Uterus (tissue), 4 donors: ENCODE data around the gene TMPRSS3. TPM values are rescaled to one million over a fixed set of nuclear protein-coding genes. Genes with fewer than 3 reads are reported as not detected.

Experiments
- DNase-seq, 2 donors: peaks; one replicate each; pipeline ENCODE4 v3.0.0-alpha.2; 2019 to 2020
- H3K27ac ChIP-seq, 2 donors: fragments of 200-600 bp; sonication (generic); 1 replicate in 1 of 2; 2 replicates in 1 of 2; pipeline ENCODE4 v1.5.1; 2016 to 2018
- H3K27me3 ChIP-seq, 2 donors: fragments of 200-600 bp; sonication (generic); one replicate each; pipeline ENCODE4 v1.5.1; 2018 to 2019; ENCODE audit warnings: control low read depth in 1 of 2
- H3K36me3 ChIP-seq, 2 donors: fragments of 200-600 bp; sonication (generic); one replicate each; pipeline ENCODE4 v1.5.1; 2019; ENCODE audit warnings: control low read depth in 1 of 2
- H3K4me1 ChIP-seq, 2 donors: fragments of 200-600 bp; sonication (generic); one replicate each; pipeline ENCODE4 v1.5.1; 2018 to 2019; ENCODE audit warnings: control low read depth in 1 of 2
- H3K4me3 ChIP-seq, 2 donors: fragments of 200-600 bp; sonication (generic); 1 replicate in 1 of 2; 2 replicates in 1 of 2; pipeline ENCODE4 v1.5.1; 2018 to 2019; ENCODE audit warnings: mild to moderate bottlenecking in 1 of 2
- H3K9me3 ChIP-seq, 2 donors: fragments of 200-600 bp; sonication (generic); one replicate each; pipeline ENCODE4 v1.5.1; 2019; ENCODE audit warnings: control low read depth in 1 of 2
- CTCF ChIP-seq, 4 experiments: fragments of 200-600 bp in 2 of 4; fragments of 450-650 bp in 2 of 4; sonication (generic) in 2 of 4; IDR thresholded peaks; one replicate each; pipeline ENCODE4 v1.5.1; 2016 to 2019; ENCODE audit warnings: antibody characterized with exemption in 4 of 4, mild to moderate bottlenecking in 2 of 4, moderate library complexity in 1 of 4
- POLR2A ChIP-seq, 2 donors: fragments of 450-650 bp; IDR thresholded peaks; one replicate each; pipeline ENCODE4 v1.6.1; 2016; ENCODE audit warnings: antibody characterized with exemption in 2 of 2, mild to moderate bottlenecking in 1 of 2, moderate library complexity in 1 of 2
- intact Hi-C: fragments of 100-400 bp; cut with DNase I; formaldehyde crosslinking; loops from one replicate; pipeline ENCODE4 v1.15.1; 2023; ENCODE audit warnings: low total_unique reads
- total RNA-seq, 4 donors: library from RNA; depleted of rRNA in 3 of 4; stranded (reverse); fragments of >200 nt in 3 of 4; gene quantifications; one replicate each; pipeline versions ENCODE4 v1.1.0 to v1.2.4, GENCODE V29; 2014 to 2023
- donor health status: DM: yes; HTN: yes; CAD: no.

The TMPRSS3 gene
- total RNA-seq, 4 donors from 2014 or later, result 0.18 to 4.4 TPM; not detected in 2

- Histone ChIP-seq H3K27me3 (peaks cover 0 to 5% of the 10 kb centered on the region in 2 donors), H3K36me3 (no peaks in the 10 kb centered on the region), H3K9me3 (no peaks in the 10 kb centered on the region), H3K4me1 (no peaks in the 10 kb centered on the region), H3K27ac (no peak overlapping the region), H3K4me3 (no peak overlapping the region)
- intact Hi-C loops, result no loop called here
- TF ChIP-seq POLR2A (IDR thresholded peaks at IDR 0.05) (no peak), CTCF (IDR thresholded peaks at IDR 0.05) (no peak)
- DNase-seq, result no peak
Measured at GRCh38 chr21:42414066-42414465, 18.2 kb upstream of the TMPRSS3 start.

- DNase-seq, result no peak
- Histone ChIP-seq H3K36me3 (no peaks in the 10 kb centered on the region), H3K4me3 (no peak overlapping the region), H3K27me3 (peaks cover 0 to 5% of the 10 kb centered on the region in 2 donors), H3K4me1 (no peaks in the 10 kb centered on the region), H3K9me3 (no peaks in the 10 kb centered on the region), H3K27ac (no peak overlapping the region)
- intact Hi-C loops, result no loop called here
- TF ChIP-seq CTCF (IDR thresholded peaks at IDR 0.05), result no peak
- TF ChIP-seq POLR2A (IDR thresholded peaks at IDR 0.05), result no peak
Measured at GRCh38 chr21:42413500-42413899, 17.6 kb upstream of the TMPRSS3 start.

GRCh38 chr21:42413093-42413492 lies 17.2 kb upstream of the TMPRSS3 start:
- Histone ChIP-seq H3K27me3 (peaks cover 0 to 5% of the 10 kb centered on the region in 2 donors), H3K4me3 (no peak overlapping the region), H3K9me3 (no peaks in the 10 kb centered on the region), H3K4me1 (no peaks in the 10 kb centered on the region), H3K36me3 (no peaks in the 10 kb centered on the region), H3K27ac (no peak overlapping the region)
- intact Hi-C loops, result no loop called here
- TF ChIP-seq CTCF (IDR thresholded peaks at IDR 0.05), result no peak
- no peak for TF ChIP-seq POLR2A (IDR thresholded peaks at IDR 0.05)
- no peak for DNase-seq

- no peaks in the 10 kb centered on the region for H3K9me3 ChIP-seq
- peaks cover 0 to 5% of the 10 kb centered on the region in 2 donors for H3K27me3 ChIP-seq
- no peaks in the 10 kb centered on the region for H3K36me3 ChIP-seq
- no peak for DNase-seq
- intact Hi-C loops, result no loop called here
- no peak overlapping the region for H3K27ac ChIP-seq
- no peaks in the 10 kb centered on the region for H3K4me1 ChIP-seq
- TF ChIP-seq POLR2A (IDR thresholded peaks at IDR 0.05), result no peak
- no peak for TF ChIP-seq CTCF (IDR thresholded peaks at IDR 0.05)
- H3K4me3 ChIP-seq, result no peak overlapping the region
Measured at GRCh38 chr21:42412636-42412933, 16.7 kb upstream of the TMPRSS3 start.

GRCh38 chr21:42411891-42412635 lies 16.2 kb upstream of the TMPRSS3 start:
- Histone ChIP-seq H3K27ac (no peak overlapping the region), H3K36me3 (no peaks in the 10 kb centered on the region), H3K27me3 (peaks cover 0 to 5% of the 10 kb centered on the region in 2 donors), H3K4me1 (no peaks in the 10 kb centered on the region), H3K9me3 (no peaks in the 10 kb centered on the region), H3K4me3 (no peak overlapping the region)
- intact Hi-C loops, result no loop called here
- no peak for DNase-seq
- no peak for TF ChIP-seq POLR2A (IDR thresholded peaks at IDR 0.05)
- TF ChIP-seq CTCF (IDR thresholded peaks at IDR 0.05), result no peak
